ENCODE results near the gene CHD2.

DNA sequence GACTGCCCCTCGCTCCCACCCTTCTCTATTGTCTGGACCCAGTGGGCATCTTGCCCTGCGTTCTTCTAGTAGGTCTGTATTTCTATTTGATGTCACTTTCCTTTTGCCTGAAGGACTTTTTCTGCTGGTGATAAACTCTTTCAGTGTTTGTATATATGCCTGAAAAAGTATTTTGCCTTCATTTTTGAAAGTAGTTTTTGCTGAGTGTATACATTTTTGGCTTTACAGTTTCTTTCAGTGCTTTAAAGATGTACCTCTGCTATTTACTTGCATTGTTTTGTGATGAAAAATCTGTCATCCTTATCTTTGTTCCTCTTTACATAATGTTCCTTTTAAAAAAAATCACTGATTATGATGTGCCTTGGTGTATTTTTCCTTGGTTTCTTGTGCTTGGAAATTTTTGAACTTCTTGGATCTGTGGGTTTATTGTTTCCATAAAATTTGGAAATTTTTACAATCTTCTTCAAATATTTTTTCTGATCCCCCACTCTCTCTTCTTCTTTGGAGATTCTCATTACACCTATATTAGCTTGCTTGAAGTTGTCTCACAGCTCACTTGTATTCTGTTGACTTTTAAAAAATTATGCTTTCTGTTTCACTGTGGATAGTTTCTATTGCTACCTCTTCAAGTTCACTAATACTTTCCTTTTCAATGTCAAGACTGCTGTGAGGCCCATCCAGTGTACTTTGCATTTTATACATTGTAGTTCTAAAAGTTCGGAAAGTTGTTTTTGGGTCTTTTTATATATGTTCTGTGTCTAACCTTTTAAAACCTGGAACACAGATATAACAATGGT is 121.0 kb downstream of the CHD2 start:
- TF ChIP-seq CTCF (IDR thresholded peaks at IDR 0.05) (no peak), POLR2AphosphoS5 (IDR thresholded peaks at IDR 0.05) (no peak), POLR2A (IDR thresholded peaks at IDR 0.05) (no peak)
